ENCODE data around the gene CCDC169. TPM values are rescaled to one million over a fixed set of nuclear protein-coding genes. Genes with fewer than 3 reads are reported as not detected.

Gene CCDC169
- total RNA-seq, 1 experiment from 2014 or later, result 36.8 TPM

DNA sequence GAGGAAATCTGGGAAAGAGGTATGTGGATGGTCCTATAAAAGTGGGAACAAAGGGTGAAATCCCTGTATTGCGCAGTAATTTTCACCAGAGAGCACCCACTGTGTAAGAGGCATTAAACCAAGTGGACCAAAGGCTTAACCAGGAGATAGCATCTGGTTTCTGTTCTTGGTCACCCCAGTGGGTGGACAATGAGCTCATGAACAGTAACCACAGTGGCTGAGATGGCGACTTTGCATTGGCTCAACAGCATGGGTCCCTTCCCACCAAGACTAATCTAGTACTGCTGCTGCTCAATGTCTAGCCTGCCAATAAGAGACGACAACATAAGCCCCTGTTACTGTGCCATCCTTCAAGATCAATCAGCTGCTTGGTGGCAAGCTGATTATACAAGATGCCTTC lies 36.6 kb downstream of the CCDC169 start:
- POLR2A ChIA-PET, result no interaction called here

DNA sequence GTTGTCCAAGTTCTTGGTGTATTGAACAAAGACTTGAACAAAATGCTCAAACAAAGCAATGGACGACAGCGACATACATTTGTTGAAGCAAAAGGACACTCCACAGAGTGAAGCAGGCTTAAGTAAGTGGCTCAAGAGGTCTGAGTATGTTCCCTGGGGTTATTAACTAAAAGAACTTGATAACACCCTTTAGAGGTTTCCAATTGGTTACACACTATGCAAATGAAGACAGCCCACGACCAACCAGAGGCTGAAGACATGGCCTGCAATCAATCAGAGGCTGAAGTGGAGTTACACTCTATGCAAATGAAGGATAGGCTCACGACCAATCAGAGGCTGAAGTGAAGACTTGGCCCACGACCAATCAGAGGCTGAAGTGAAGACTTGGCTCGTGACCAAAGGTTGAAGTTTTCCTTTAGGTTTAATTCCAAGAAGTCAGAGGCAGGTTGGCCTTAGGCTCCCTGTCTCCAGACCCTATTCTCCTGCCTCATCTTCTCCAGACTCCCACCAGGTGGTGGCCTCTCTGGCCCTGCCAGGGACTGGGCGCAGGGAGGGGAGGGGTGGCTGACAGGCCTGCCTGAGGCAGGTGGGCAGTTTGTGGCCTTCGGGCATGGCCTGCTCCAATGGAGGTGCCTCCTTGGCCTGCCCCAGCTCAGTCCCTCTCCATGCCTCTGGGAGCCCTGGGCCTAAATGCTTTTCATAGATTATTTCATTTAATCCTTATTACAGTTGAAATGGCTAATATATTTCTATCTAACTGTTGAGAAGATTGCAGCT lies 38.1 kb downstream of the CCDC169 start:
- POLR2A ChIA-PET, result no interaction called here
- DNase-seq (ENCODE audit: low spot score) (no peak), ATAC-seq (no peak)
- Mint-ChIP-seq H3K4me3 (no peak overlapping the region), H3K36me3 (peaks cover 16% of the 10 kb centered on the region), H3K4me1 (peaks cover 12% of the 10 kb centered on the region), H3K27me3 (ENCODE audit: low read depth) (no peaks in the 10 kb centered on the region; the same call in 1 of the 2 replicates), H3K9me3 (0 out of 2 replicates have a peak, but pooled peaks cover 8% of the 10 kb centered on the region), H3K27ac (no peak overlapping the region)
- CTCF ChIA-PET, result no interaction called here
- TF ChIP-seq, protein P1, sequence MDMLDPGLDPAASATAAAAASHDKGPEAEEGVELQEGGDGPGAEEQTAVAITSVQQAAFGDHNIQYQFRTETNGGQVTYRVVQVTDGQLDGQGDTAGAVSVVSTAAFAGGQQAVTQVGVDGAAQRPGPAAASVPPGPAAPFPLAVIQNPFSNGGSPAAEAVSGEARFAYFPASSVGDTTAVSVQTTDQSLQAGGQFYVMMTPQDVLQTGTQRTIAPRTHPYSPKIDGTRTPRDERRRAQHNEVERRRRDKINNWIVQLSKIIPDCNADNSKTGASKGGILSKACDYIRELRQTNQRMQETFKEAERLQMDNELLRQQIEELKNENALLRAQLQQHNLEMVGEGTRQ (CRISPR knock-in tag; IDR thresholded peaks at IDR 0.05), result no peak
- TF ChIP-seq, protein P2, sequence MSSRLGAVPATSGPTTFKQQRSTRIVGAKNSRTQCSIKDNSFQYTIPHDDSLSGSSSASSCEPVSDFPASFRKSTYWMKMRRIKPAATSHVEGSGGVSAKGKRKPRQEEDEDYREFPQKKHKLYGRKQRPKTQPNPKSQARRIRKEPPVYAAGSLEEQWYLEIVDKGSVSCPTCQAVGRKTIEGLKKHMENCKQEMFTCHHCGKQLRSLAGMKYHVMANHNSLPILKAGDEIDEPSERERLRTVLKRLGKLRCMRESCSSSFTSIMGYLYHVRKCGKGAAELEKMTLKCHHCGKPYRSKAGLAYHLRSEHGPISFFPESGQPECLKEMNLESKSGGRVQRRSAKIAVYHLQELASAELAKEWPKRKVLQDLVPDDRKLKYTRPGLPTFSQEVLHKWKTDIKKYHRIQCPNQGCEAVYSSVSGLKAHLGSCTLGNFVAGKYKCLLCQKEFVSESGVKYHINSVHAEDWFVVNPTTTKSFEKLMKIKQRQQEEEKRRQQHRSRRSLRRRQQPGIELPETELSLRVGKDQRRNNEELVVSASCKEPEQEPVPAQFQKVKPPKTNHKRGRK (CRISPR knock-in tag; IDR thresholded peaks at IDR 0.05; ENCODE audit: borderline replicate concordance), result no peak
- TF ChIP-seq, protein P3, sequence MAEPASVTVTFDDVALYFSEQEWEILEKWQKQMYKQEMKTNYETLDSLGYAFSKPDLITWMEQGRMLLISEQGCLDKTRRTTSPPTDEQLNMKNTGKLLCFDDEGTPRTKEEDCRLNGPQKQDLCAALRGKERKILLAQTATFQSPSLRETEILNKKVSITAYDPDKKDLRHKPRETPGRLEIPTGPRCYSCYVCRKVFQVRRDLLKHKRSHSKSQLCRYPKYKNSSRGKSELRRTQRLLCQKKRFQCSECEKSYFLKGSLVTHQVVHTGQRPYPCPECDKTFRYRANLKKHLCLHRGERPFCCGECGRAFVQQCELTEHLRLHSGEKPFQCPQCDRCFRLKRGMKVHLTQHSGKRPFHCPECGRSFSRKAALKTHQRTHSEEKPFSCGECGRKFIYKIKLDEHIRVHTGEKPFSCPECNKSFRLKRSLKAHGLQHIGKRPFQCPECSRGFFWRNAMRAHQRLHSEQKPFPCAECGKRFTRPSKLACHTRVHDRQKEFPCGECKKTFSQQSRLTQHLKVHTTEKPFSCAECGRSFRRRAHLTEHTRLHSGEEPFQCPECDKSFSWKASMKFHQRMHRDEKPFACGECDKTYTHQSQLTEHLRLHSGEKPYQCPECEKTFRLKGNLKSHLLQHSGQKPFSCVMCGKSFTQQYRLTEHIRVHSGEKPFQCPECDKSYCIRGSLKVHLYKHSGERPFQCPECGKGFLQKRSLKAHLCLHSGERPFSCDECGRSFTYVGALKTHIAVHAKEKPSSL (CRISPR knock-in tag; conservative IDR thresholded peaks at IDR 0.05), result no peak
- TF ChIP-seq, protein P4, sequence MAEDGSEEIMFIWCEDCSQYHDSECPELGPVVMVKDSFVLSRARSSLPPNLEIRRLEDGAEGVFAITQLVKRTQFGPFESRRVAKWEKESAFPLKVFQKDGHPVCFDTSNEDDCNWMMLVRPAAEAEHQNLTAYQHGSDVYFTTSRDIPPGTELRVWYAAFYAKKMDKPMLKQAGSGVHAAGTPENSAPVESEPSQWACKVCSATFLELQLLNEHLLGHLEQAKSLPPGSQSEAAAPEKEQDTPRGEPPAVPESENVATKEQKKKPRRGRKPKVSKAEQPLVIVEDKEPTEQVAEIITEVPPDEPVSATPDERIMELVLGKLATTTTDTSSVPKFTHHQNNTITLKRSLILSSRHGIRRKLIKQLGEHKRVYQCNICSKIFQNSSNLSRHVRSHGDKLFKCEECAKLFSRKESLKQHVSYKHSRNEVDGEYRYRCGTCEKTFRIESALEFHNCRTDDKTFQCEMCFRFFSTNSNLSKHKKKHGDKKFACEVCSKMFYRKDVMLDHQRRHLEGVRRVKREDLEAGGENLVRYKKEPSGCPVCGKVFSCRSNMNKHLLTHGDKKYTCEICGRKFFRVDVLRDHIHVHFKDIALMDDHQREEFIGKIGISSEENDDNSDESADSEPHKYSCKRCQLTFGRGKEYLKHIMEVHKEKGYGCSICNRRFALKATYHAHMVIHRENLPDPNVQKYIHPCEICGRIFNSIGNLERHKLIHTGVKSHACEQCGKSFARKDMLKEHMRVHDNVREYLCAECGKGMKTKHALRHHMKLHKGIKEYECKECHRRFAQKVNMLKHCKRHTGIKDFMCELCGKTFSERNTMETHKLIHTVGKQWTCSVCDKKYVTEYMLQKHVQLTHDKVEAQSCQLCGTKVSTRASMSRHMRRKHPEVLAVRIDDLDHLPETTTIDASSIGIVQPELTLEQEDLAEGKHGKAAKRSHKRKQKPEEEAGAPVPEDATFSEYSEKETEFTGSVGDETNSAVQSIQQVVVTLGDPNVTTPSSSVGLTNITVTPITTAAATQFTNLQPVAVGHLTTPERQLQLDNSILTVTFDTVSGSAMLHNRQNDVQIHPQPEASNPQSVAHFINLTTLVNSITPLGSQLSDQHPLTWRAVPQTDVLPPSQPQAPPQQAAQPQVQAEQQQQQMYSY (CRISPR knock-in tag; IDR thresholded peaks at IDR 0.05), result no peak
- TF ChIP-seq TEAD1 (CRISPR knock-in tag; IDR thresholded peaks at IDR 0.05) (no peak), NR1H2 (CRISPR knock-in tag; IDR thresholded peaks at IDR 0.05) (no peak), ELF4 (CRISPR knock-in tag; IDR thresholded peaks at IDR 0.05; ENCODE audit: low read depth) (no peak), SMAD4 (CRISPR knock-in tag; IDR thresholded peaks at IDR 0.05) (no peak), ZNF671 (CRISPR knock-in tag; IDR thresholded peaks at IDR 0.05) (no peak), SMAD3 (CRISPR knock-in tag; IDR thresholded peaks at IDR 0.05; ENCODE audit: borderline replicate concordance) (no peak), FOXJ3 (CRISPR knock-in tag; IDR thresholded peaks at IDR 0.05; ENCODE audit: borderline replicate concordance) (no peak), NFE2L1 (CRISPR knock-in tag; IDR thresholded peaks at IDR 0.05) (no peak), ZNF138 (CRISPR knock-in tag; conservative IDR thresholded peaks at IDR 0.05) (no peak), ESRRA (CRISPR knock-in tag; IDR thresholded peaks at IDR 0.05; ENCODE audit: borderline replicate concordance) (no peak), ZNF423 (CRISPR knock-in tag; IDR thresholded peaks at IDR 0.05) (no peak)
- TF ChIP-seq, protein P5, sequence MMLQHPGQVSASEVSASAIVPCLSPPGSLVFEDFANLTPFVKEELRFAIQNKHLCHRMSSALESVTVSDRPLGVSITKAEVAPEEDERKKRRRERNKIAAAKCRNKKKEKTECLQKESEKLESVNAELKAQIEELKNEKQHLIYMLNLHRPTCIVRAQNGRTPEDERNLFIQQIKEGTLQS (CRISPR knock-in tag; conservative IDR thresholded peaks at IDR 0.05), result no peak

More for the DNA sequence above, 36.6 kb downstream of the CCDC169 start:
- CTCF ChIA-PET, result no interaction called here
- DNase-seq (ENCODE audit: low spot score) (no peak), ATAC-seq (no peak)
- H3K4me3 Mint-ChIP-seq, result no peak overlapping the region
- 0 out of 2 replicates have a peak, but pooled peaks cover 8% of the 10 kb centered on the region for H3K9me3 Mint-ChIP-seq
- peaks cover 12% of the 10 kb centered on the region for H3K4me1 Mint-ChIP-seq
- no peak for TF ChIP-seq GABPB1 (CRISPR knock-in tag; IDR thresholded peaks at IDR 0.05)
- TF ChIP-seq ZNF263 (CRISPR knock-in tag; IDR thresholded peaks at IDR 0.05; ENCODE audit: low read depth), result no peak
- TF ChIP-seq, protein P6, sequence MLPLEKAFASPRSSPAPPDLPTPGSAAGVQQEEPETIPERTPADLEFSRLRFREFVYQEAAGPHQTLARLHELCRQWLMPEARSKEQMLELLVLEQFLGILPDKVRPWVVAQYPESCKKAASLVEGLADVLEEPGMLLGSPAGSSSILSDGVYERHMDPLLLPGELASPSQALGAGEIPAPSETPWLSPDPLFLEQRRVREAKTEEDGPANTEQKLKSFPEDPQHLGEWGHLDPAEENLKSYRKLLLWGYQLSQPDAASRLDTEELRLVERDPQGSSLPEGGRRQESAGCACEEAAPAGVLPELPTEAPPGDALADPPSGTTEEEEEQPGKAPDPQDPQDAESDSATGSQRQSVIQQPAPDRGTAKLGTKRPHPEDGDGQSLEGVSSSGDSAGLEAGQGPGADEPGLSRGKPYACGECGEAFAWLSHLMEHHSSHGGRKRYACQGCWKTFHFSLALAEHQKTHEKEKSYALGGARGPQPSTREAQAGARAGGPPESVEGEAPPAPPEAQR (CRISPR knock-in tag; IDR thresholded peaks at IDR 0.05), result no peak
- TF ChIP-seq, protein P7, sequence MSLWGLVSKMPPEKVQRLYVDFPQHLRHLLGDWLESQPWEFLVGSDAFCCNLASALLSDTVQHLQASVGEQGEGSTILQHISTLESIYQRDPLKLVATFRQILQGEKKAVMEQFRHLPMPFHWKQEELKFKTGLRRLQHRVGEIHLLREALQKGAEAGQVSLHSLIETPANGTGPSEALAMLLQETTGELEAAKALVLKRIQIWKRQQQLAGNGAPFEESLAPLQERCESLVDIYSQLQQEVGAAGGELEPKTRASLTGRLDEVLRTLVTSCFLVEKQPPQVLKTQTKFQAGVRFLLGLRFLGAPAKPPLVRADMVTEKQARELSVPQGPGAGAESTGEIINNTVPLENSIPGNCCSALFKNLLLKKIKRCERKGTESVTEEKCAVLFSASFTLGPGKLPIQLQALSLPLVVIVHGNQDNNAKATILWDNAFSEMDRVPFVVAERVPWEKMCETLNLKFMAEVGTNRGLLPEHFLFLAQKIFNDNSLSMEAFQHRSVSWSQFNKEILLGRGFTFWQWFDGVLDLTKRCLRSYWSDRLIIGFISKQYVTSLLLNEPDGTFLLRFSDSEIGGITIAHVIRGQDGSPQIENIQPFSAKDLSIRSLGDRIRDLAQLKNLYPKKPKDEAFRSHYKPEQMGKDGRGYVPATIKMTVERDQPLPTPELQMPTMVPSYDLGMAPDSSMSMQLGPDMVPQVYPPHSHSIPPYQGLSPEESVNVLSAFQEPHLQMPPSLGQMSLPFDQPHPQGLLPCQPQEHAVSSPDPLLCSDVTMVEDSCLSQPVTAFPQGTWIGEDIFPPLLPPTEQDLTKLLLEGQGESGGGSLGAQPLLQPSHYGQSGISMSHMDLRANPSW (CRISPR knock-in tag; conservative IDR thresholded peaks at IDR 0.05; ENCODE audit: low read depth), result no peak
- TF ChIP-seq SP1 (CRISPR knock-in tag; conservative IDR thresholded peaks at IDR 0.05), result no peak
- H3K27me3 Mint-ChIP-seq (ENCODE audit: low read depth), result no peaks in the 10 kb centered on the region; the same call in 1 of the 2 replicates
- no peak overlapping the region for H3K27ac Mint-ChIP-seq
- peaks cover 11% of the 10 kb centered on the region for H3K36me3 Mint-ChIP-seq

All from WTC11 (cell line).